ENCODE results near the gene FARP2. TPM values are rescaled to one million over a fixed set of nuclear protein-coding genes. Genes with fewer than 3 reads are reported as not detected.

FARP2 gene
- total and polyA plus RNA-seq, 4 donors = 9.9 to 49.7 (median 27.4) TPM

DNA sequence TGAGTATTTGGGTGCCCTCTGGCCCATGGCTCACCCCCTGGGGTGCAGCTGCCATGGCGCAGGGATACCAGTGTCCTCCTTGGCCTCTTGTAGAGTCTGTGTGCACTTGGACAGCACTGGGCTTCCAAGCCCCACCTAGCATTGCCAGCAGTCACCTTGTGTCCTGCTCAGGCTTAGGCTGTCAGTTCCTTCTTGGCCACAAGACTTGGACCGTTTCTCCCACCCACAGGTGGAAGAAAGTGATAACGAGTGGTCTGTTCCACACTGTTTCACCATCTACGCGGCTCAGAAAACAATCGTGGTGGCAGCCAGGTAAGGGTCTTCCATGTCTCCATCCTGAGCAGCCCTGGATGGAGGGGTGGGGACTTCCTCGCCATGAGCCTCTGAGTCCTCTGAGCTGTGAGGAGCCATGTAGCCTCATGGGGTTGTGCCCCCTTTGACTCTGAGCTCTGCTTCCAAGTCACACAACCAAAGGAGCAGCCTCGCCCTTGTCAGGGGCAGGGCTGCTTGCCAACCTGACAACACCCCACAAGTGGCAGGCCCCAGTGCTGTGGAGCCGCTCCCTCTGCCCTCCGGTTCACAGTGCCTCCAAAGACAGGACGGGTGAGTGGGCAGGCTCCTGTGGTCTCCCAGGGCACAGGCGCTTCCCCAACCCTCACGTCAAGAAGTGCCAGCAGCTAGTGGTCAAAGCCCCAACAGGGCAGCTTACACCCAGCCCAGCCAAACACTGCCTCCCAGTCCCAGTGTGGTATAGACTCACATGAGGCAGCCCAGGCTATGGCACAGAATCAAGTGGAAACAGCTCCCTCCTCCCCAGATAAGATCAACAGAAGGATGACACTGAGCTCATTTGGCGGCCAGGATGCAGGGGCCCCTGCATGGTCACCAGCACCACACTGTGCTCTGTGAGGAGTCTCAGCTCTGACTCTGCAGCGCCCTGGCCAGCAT, 133.9 kb downstream of the FARP2 start:
- TF ChIP-seq, protein P1, sequence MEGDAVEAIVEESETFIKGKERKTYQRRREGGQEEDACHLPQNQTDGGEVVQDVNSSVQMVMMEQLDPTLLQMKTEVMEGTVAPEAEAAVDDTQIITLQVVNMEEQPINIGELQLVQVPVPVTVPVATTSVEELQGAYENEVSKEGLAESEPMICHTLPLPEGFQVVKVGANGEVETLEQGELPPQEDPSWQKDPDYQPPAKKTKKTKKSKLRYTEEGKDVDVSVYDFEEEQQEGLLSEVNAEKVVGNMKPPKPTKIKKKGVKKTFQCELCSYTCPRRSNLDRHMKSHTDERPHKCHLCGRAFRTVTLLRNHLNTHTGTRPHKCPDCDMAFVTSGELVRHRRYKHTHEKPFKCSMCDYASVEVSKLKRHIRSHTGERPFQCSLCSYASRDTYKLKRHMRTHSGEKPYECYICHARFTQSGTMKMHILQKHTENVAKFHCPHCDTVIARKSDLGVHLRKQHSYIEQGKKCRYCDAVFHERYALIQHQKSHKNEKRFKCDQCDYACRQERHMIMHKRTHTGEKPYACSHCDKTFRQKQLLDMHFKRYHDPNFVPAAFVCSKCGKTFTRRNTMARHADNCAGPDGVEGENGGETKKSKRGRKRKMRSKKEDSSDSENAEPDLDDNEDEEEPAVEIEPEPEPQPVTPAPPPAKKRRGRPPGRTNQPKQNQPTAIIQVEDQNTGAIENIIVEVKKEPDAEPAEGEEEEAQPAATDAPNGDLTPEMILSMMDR (IDR thresholded peaks at IDR 0.05; ENCODE audit: control extremely low read depth, extremely low read depth) = no peak
- peaks cover 0 to 5% (median 0%) of the 10 kb centered on the region in 5 donors for H3K4me1 ChIP-seq (ENCODE audit: control insufficient read depth in 5 of 5, insufficient read depth in 5 of 5, low read length in 5 of 5)
- H3K9ac ChIP-seq (ENCODE audit: insufficient read depth in 1 of 2, low read length in 2 of 2) = no peak overlapping the region
- DNase-seq (no peak), ATAC-seq (ENCODE audit: insufficient read depth, low FRiP score) (no peak)
- no peaks in the 10 kb centered on the region for H3K27me3 ChIP-seq (ENCODE audit: control insufficient read depth in 3 of 3, insufficient read depth in 3 of 3, low read length in 2 of 3)
- peaks cover 2 to 23% (median 8%) of the 10 kb centered on the region in 4 donors for H3K36me3 ChIP-seq (ENCODE audit: control insufficient read depth in 4 of 4, insufficient read depth in 4 of 4, low read length in 4 of 4)
- H3K27ac ChIP-seq (ENCODE audit: low read depth in 1 of 2, low read length in 1 of 2) = no peak overlapping the region
- WGBS, 2 donors = 83 to 85% methylated on average over 15 of the region's 15 CpGs
- no peak overlapping the region for H3K4me3 ChIP-seq
- H3K9me3 ChIP-seq (ENCODE audit: control insufficient read depth in 4 of 4, insufficient read depth in 3 of 4, low read length in 3 of 4) = no peaks in the 10 kb centered on the region

GRCh38 chr2:241490825-241491506, 134.9 kb downstream of the FARP2 start:
- Histone ChIP-seq H3K9ac (ENCODE audit: insufficient read depth in 1 of 2, low read length in 2 of 2) (no peak overlapping the region), H3K27me3 (ENCODE audit: control insufficient read depth in 3 of 3, insufficient read depth in 3 of 3, low read length in 2 of 3) (no peaks in the 10 kb centered on the region), H3K9me3 (ENCODE audit: control insufficient read depth in 4 of 4, insufficient read depth in 3 of 4, low read length in 3 of 4) (no peaks in the 10 kb centered on the region), H3K27ac (ENCODE audit: low read depth in 1 of 2, low read length in 1 of 2) (no peak overlapping the region), H3K36me3 (ENCODE audit: control insufficient read depth in 4 of 4, insufficient read depth in 4 of 4, low read length in 4 of 4) (peaks cover 5 to 32% (median 15%) of the 10 kb centered on the region in 4 donors), H3K4me1 (ENCODE audit: control insufficient read depth in 5 of 5, insufficient read depth in 5 of 5, low read length in 5 of 5) (peaks cover 0 to 5% (median 0%) of the 10 kb centered on the region in 5 donors), H3K4me3 (no peak overlapping the region)
- TF ChIP-seq, protein P1 (IDR thresholded peaks at IDR 0.05; ENCODE audit: control extremely low read depth, extremely low read depth) = no peak
- DNase-seq = no peak
- 83 to 89% methylated on average over 16 of the region's 16 CpGs for WGBS, 2 donors
- no peak for ATAC-seq (ENCODE audit: insufficient read depth, low FRiP score)

GRCh38 chr2:241491549-241492173, 135.6 kb downstream of the FARP2 start:
- TF ChIP-seq, protein P1 (IDR thresholded peaks at IDR 0.05; ENCODE audit: control extremely low read depth, extremely low read depth) = no peak
- WGBS, 2 donors = 90 to 93% methylated on average over 15 of the region's 15 CpGs
- ATAC-seq (ENCODE audit: insufficient read depth, low FRiP score) (no peak), DNase-seq (no peak)
- Histone ChIP-seq H3K27ac (ENCODE audit: low read depth in 1 of 2, low read length in 1 of 2) (no peak overlapping the region), H3K9ac (ENCODE audit: insufficient read depth in 1 of 2, low read length in 2 of 2) (no peak overlapping the region), H3K36me3 (ENCODE audit: control insufficient read depth in 4 of 4, insufficient read depth in 4 of 4, low read length in 4 of 4) (peaks cover 5 to 35% (median 19%) of the 10 kb centered on the region in 4 donors), H3K9me3 (ENCODE audit: control insufficient read depth in 4 of 4, insufficient read depth in 3 of 4, low read length in 3 of 4) (no peaks in the 10 kb centered on the region), H3K4me1 (ENCODE audit: control insufficient read depth in 5 of 5, insufficient read depth in 5 of 5, low read length in 5 of 5) (peaks cover 0 to 5% (median 0%) of the 10 kb centered on the region in 5 donors), H3K27me3 (ENCODE audit: control insufficient read depth in 3 of 3, insufficient read depth in 3 of 3, low read length in 2 of 3) (no peaks in the 10 kb centered on the region), H3K4me3 (no peak overlapping the region)

All from lung (tissue), 12 donors.